RWPE2 (cell line): ENCODE measurements around the gene NHS.

ENCODE experiments used
- ATAC-seq: fragments of 200-7000 bp; cut with Tn5 transposase; 3 replicates; pipeline ENCODE4 v1.9.1; 2021; ENCODE audit warnings: low read depth
- DNase-seq: peaks from one replicate; pipeline ENCODE4 v3.0.0-alpha.2; 2020; ENCODE audit warnings: low spot score
- H3K27ac ChIP-seq: fragments of 450-650 bp; 2 replicates; pipeline ENCODE4 v1.5.1; 2017; ENCODE audit warnings: mild to moderate bottlenecking; ENCODE audit not compliant: poor library complexity, severe bottlenecking
- H3K27me3 ChIP-seq: fragments of 250-450 bp; sonication (Bioruptor Pico); 2 replicates; pipeline ENCODE4 v1.5.1; 2021; ENCODE audit warnings: mild to moderate bottlenecking, moderate library complexity; ENCODE audit not compliant: insufficient read depth, poor library complexity, severe bottlenecking
- H3K36me3 ChIP-seq: fragments of 250-450 bp; sonication (Bioruptor Pico); 2 replicates; pipeline ENCODE4 v1.5.1; 2020; ENCODE audit warnings: low read depth, mild to moderate bottlenecking, moderate library complexity
- H3K4me1 ChIP-seq: fragments of 250-450 bp; sonication (Bioruptor Pico); 2 replicates; pipeline ENCODE4 v1.5.1; 2021; ENCODE audit warnings: mild to moderate bottlenecking, moderate library complexity; ENCODE audit not compliant: insufficient read depth, poor library complexity, severe bottlenecking
- H3K4me3 ChIP-seq: fragments of 250-450 bp; sonication (Bioruptor Pico); 2 replicates; pipeline ENCODE4 v1.5.1; 2021; ENCODE audit warnings: mild to moderate bottlenecking, moderate library complexity; ENCODE audit not compliant: severe bottlenecking
- H3K9me3 ChIP-seq: fragments of 250-450 bp; sonication (Bioruptor Pico); 2 replicates; pipeline ENCODE4 v1.5.1; 2021; ENCODE audit warnings: mild to moderate bottlenecking, moderate library complexity; ENCODE audit not compliant: severe bottlenecking
- CTCF ChIP-seq: fragments of 450-650 bp; IDR thresholded peaks from one replicate; pipeline ENCODE4 v1.5.1; 2017; ENCODE audit warnings: mild to moderate bottlenecking, moderate library complexity; ENCODE audit not compliant: poor library complexity, severe bottlenecking

NHS gene

GRCh38 chrX:17579026-17579425 is 204.0 kb downstream of the NHS start:
- Histone ChIP-seq H3K4me3 (no peak overlapping the region), H3K4me1 (no peaks in the 10 kb centered on the region), H3K36me3 (no peaks in the 10 kb centered on the region), H3K9me3 (no peaks in the 10 kb centered on the region), H3K27me3 (no peaks in the 10 kb centered on the region), H3K27ac (no peak overlapping the region)
- DNase-seq (no peak), ATAC-seq (no peak)
- TF ChIP-seq CTCF = no peak

DNA sequence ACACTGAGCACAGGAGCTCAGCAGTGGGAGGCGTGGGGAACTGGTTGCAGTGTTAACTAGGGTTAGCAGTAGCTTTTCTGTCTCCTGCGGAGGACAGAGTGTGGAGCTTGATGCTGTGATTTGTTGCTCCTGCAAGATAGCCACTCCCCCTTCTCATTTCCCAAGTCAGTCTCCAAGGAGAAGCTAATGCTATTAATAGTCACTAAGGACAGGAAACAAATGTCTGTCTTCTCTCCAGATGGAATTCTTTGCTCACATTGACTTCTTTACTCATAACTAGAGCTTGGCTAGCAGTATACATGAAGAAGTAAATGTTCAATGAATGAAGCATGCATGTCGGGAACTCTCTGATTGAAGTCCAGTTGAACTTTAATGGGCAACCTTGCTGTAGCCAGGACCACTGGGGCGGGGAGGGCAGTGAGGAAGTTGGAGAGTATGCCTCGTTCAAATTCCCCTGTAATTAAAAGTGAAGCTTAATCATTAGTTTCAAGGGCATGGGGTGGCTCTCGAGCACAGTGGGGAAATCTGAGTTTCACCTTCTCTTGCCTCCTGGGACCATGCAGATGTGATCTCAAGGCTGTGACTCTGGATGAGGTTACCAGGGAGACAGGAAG is 205.6 kb downstream of the NHS start:
- Histone ChIP-seq H3K36me3 (no peaks in the 10 kb centered on the region), H3K4me3 (no peak overlapping the region), H3K4me1 (peaks cover 6% of the 10 kb centered on the region), H3K27ac (no peak overlapping the region), H3K27me3 (no peaks in the 10 kb centered on the region), H3K9me3 (no peaks in the 10 kb centered on the region)
- no peak for ATAC-seq
- DNase-seq = no peak
- no peak for TF ChIP-seq CTCF

- Histone ChIP-seq H3K27ac (no peak overlapping the region), H3K36me3 (no peaks in the 10 kb centered on the region), H3K9me3 (no peaks in the 10 kb centered on the region), H3K4me3 (no peak overlapping the region), H3K27me3 (no peaks in the 10 kb centered on the region), H3K4me1 (peaks cover 6% of the 10 kb centered on the region)
- no peak for DNase-seq
- ATAC-seq = no peak
- no peak for TF ChIP-seq CTCF
These were observed 206.6 kb downstream of the NHS start for GRCh38 chrX:17581641-17582040.

- Histone ChIP-seq H3K4me3 (no peak overlapping the region), H3K9me3 (no peaks in the 10 kb centered on the region), H3K27ac (peak overlapping the region; percentile 23), H3K4me1 (peaks cover 6% of the 10 kb centered on the region), H3K27me3 (no peaks in the 10 kb centered on the region), H3K36me3 (no peaks in the 10 kb centered on the region)
- no peak for DNase-seq
- peak; percentile 41; the same call in 1 of the 3 replicates for ATAC-seq
- no peak for TF ChIP-seq CTCF
These were observed 209.3 kb downstream of the NHS start for GRCh38 chrX:17584248-17584681.

DNA sequence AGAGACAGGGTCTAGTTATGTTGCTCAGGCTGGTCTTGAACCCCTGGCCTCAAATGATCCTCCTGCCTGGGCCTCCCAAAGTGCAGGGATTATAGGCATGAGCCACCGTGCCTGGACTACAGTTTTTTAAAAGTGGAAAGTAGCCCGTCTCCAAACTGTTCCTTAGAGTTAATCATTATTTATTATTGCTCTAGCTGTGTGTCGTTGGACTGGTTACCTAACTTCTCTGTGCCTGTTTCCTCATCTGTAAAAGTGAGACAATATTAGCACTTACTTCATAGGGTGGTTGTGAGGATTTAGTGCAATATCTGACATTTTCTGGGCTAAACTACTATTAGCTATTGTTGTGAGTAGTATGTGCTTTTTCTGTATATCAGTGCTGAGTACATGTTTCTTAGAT is 210.0 kb downstream of the NHS start:
- Histone ChIP-seq H3K4me3 (no peak overlapping the region), H3K27me3 (no peaks in the 10 kb centered on the region), H3K36me3 (no peaks in the 10 kb centered on the region), H3K9me3 (no peaks in the 10 kb centered on the region), H3K27ac (no peak overlapping the region), H3K4me1 (peaks cover 6% of the 10 kb centered on the region)
- no peak for DNase-seq
- TF ChIP-seq CTCF = no peak
- ATAC-seq = no peak
